CD4-positive, alpha-beta T cell treated with Interleukin-4 for 1 hour (primary cell): Measurements from ENCODE around the gene CSF1R.

Source experiments
- DNase-seq, 2 donors: peaks; one replicate each; pipeline ENCODE4 v3.0.0-alpha.2; 2020 to 2022

Gene CSF1R

DNA sequence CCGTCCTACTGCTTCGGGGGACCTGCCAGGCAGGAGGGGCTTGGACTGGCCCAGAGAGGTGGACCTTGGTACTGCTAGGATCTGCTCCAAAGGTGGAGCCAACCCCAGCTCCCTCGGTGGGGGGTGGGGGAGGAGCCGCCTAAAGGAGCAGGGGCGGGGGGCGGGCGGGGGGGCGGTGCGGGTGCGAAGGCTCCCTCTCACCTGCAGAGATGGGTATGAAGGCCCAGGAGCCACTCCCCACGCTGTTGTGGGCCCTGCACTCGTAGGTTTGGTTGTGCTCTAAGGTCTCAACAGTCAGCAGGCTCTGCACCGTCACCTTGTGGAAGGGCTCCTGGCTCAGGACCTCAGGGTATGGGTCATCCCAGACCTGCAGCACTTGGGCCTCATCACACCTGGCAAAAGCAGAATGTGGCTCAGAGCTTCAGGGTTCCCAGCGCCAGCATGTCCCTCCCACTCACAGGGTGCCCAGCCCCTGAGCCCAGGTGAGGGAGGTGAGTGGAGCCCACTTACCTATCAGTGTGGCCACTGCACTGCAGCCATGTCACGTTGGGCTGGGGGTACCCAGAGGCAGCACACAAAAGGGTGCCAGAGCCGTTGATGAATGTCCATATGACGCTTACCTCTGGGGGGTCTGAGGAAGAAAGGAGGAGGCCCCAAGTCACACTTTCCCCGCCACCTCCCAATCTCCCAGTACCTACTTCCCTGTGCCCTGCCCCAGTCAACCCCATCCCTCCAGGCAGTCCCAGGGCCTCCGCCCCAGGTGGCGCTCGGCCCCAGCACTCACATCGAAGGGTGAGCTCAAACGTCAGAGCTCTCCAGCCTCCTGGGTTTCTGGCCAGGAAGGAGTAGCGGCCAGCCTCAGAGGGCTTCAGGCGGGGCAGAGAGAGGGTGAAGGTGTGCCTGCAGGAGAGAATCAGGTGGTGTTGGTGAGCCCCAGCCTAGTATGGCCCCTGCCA lies 16.4 kb downstream of the CSF1R start:
- no peak for DNase-seq

DNA sequence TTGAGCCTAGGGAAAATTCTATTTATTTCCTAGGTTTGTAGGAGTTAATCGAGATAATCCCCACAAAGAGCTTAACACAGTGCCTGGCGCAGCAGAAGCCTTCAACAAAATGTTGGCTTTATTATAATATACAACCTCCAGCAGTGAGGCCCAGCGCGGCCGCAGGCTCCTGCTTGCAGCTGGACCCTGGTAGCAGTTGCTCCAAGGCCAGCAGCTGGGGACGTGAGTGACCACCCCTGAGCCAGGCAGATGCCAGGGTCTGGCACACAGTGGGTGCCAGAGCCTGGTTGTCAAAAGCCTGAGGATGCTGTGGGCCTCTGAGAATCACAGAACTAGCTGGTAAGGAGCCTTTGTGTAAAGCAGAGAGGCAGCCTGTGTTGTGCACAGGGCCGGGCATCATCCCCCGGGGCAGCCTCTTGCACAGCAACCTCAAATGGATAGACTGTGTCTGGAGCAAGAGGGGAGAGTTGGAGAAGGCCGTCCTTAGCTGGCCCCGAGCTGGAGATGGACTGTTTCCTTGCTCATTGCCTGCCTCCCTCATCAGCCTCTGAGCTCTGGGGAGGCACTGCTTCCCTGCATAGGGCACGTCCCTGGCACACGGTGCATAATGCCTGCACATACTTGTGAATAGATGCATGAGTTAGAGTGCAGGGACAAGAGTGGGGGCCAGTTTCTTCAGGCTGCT lies 17.3 kb downstream of the CSF1R start:
- DNase-seq: no peak

DNA sequence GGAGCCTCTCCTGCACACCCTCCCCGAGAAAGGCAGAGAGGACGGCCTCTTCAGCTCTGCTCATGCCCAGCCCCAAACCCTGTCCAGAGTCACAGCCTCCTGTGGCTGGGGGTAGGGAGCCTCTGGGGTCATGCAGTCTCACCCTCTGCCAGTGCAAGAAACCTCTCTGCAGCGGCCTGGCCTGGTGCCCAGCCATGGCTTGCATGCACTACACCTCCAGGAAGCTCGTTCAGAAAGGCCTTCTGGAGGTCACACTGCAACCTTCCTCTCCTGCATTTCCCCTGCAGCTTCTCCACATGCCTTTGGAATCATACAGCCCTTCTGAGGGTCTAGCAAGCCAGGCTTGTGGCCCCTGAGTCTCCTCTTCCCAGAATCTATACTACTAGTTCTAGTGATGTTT lies 17.9 kb downstream of the CSF1R start:
- no peak for DNase-seq

DNA sequence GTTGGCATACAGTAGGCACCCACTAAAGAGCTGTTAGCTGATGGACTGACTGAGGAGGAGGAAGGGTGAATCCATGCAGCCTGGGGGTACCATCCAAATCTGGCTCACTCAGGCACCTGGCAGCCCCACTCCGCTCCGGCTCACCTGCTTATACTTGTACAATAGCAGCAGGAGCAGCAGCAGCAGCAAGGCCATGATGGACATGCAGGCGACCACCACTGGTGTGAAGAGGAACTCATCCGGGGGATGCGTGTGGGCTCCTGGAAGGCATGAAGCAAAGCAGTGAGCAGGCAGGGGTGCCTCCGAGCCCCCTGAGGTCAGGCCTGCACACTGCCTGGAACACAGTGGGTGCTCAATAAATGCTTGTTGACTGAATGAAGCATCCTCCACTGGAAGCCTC lies 18.3 kb downstream of the CSF1R start:
- DNase-seq: no peak

DNA sequence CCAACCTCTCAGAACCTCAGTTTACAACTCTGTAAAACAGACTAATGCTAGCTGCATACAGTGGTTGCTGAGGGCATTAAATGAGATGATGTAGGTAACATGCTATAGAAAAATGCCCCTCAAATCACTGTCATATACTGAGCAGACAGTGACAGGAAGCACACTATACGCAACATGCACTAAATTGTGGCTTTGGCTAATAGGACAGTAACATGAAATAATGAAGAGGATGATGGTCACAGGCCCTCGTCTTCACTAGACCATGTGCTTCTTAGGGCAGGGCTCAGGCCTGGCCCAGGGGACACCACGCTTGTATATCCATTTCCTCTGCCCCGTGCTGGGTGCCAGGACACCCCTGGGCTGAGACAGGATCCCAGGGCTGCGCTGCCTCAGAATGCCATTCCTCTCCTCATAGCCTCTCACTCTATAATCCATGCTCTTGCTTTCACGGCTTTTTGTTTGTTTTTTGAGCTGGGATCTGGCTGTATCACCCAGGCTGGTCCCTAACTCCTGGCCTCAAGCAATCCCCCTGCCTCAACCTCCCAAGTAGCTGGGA lies 18.9 kb downstream of the CSF1R start:
- DNase-seq: no peak

DNA sequence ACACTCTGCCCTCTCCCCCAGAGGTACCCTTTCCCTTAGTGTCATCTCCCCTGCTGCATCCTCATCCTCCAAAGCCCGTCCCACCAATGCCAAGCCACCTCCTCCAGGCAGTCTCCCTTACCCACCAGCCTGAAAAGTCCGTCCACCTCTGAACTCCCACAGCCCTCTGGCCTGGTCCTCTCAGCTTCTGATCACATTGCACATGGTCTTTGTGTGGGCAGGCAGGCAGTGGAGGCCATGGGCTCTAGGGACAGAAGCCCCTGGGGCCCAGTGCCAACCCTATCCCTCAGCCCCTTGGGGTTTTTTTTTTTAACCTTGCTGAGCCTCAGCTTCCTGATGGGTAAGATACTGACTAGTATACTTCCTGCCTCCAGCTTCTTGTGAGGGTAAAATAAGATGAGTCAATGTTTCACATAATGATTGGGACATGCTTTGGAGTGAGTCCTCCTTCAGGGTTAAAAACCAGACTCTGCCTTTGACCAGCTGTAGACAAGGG lies 19.4 kb downstream of the CSF1R start:
- no peak for DNase-seq

DNA sequence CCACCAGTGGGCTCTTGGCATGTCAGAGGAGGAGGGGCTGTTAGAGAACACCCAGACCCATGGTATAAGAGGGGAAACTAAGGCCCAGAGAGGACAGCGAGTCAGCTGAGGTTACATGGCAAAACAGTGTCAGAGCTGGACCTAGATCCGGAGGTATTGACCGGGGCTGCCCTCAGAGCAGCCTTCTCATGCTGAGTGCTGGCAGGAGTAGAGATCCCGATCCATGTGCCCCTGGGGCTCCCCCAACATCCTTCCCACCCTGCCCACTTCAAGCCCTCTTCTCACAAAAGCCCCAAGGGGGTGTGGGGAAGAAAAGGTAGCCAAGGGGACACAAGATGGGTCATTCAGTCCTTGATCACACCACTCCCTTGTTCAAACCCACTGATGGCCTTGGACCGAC lies 19.9 kb downstream of the CSF1R start:
- DNase-seq: no peak

DNA sequence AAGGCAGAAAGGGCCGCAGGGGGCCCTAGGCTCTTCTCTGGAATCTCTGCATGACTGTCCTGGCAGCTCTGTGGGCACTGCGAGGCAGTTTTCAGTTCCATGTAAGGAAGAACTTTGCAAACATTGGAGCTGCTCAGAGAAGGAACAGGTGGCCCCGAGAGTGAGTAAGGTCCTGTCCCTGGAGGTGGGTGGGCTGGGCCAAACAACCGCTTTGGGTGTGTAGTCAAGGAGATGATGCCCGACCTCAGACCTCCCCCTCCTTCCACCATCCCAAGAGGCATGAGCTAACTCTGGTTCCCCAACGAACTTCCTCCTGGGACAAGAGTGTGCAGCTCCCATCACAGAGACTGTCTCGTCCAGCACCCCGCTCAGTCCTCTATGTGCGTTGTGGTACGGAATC lies 20.5 kb downstream of the CSF1R start:
- peak in 1 of 2 donors; percentile 29 for DNase-seq

DNA sequence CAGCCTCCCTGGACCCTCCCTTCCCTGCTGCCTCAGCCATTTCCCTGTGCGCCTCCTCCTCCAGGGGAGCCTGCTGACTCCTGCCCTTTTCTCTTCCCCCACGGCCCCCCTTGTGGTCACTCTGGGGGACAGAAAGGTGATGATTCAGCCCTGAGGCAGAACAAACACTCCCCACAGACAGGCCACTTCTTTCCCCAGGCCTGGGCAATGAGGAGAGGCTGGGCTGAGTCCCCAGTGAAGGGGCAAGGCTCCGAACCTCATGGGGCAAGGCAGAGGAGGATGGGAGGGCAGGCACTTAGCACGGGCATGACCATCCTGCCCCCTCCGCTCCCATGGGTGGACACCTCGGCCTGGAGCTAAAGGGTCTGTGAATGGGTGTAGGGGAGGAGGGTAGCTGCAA lies 21.0 kb downstream of the CSF1R start:
- DNase-seq: no peak

DNA sequence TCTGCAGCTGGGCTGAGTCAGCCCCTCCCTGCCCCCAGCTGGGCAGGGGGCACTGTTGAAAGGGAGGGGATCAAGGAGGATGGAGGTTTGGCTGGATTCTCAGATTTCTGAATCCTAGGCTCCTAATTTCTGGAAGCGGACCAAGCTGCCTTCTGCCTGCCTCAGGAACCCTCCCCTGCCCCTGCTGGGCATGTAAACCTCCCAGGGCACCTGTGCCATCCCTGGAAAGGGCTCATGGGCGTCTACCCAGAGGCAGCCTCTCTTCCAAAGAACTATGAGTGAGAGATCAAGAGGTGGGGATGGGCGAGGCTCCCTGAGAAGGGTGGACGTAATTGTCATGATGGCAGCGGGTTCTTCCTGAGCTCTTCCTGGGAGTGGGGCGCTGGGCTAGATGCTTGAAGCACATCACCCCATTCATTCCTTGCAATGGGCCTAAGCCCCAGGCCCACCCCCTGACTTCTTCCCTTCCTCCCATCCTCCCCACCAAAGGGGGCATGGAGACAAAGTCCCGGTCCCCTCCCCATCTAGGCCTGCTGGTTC lies 21.6 kb downstream of the CSF1R start:
- no peak for DNase-seq

DNA sequence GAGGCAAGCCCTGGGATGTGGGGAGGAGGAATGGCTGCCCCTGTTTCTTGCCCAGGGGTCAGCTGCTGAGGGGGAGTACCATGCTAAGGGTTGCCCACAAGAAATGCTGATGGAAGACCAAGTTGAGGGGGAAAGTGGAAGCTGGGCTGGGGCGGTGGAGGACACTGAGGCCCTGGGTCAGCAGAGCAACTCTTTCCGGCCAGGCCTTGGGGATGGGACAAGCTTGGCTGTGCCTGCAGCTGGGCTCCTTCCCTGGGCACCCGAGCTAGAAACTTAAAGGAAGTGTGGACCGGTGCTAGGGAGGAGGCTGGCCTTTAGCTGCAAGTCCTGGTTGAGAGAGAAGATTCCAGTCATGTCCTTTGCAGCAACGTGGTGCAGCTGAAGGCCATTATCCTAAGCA lies 22.7 kb downstream of the CSF1R start:
- DNase-seq: no peak

DNA sequence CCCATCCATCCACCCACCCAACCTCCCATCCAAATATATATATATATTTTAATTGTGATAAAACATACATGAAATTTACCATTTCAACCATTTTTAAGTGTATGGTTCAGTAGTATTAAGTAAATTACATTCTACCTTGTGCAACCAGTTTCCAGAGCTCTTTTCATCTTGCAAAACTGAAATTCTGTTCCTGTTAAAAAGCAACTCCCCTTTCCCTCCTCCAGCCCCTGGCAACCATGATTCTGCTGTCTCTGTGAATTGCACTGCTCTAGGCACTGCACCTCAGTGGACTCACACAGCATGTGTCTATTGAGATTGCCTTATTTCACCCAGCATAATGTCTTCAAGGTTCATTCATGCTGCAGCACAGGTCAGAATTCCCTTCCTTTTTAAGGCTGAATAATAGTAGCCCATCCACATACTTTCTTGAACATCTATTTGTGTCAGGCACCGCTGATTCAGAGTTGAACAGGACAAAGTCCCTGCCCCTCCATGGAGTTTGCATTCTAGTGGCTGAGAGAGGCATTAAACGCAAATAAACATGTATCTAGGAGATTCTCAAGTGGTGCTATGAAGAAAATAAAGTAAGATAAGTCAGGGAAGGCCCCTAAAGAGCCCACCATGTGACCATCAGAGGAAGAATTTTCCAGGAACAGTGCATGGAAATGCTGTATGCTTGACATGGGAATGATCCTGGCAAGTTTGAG lies 24.0 kb downstream of the CSF1R start:
- DNase-seq: no peak

DNA sequence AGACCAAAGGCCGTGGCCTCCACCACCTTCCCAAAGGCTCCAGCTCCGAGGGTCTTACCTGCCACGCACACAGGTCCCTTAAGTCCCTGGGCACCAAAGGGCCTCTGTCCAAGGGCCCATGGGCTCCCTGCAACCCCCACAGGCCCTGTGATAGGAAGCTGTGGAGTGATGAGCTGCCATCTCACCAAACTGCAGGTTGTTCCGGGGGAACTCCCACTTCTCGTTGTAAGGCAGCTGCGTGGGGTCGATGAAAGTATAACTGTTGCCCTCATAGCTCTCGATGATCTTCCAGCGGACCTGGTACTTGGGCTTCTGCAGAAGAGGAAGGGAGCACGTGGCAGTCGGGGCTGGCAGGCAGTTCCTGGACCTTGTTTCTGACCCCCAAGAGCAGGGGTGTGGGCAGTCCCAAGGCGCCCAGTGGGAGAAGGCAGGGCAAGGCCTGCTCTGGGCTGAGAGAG lies 24.8 kb downstream of the CSF1R start:
- no peak for DNase-seq

DNA sequence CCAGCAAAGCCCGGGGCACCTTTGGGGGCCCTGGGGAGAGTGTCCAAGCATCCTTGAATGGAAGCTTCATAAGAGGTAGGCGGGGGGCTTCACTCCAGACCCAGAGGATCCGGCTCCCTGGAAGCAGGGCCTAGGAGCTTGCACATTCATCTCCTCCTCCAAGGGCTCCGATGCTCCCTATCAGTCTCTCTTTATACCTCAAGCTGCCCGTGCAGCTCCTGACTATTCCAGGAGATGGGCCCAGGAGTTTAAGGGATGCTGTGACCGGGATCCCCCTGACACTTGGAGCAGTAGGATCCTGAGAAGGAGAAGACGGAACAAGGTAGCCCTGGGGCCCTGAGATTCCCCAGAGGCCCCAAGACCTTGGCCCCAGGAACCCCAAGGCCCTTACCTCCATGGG lies 25.9 kb downstream of the CSF1R start:
- DNase-seq: no peak

DNA sequence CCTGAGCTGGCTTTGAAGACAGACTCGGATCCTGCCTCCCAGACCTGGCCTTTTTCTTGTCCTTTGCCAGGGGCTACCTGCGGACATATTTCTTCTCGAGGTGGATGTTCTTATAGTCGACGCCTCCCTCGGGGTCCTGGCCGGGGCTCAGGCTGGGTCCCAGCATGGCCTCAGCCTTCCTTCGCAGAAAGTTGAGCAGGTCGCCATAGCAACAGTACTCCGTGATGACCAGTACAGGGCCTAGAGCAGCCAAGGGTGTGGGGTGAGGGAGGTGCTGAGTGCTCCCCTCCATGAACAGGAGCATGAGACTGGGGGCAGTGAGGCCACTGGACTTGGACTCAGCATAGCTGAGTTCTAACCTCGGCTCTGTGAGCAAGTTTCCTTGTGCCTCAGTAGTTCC lies 26.7 kb downstream of the CSF1R start:
- no peak for DNase-seq

DNA sequence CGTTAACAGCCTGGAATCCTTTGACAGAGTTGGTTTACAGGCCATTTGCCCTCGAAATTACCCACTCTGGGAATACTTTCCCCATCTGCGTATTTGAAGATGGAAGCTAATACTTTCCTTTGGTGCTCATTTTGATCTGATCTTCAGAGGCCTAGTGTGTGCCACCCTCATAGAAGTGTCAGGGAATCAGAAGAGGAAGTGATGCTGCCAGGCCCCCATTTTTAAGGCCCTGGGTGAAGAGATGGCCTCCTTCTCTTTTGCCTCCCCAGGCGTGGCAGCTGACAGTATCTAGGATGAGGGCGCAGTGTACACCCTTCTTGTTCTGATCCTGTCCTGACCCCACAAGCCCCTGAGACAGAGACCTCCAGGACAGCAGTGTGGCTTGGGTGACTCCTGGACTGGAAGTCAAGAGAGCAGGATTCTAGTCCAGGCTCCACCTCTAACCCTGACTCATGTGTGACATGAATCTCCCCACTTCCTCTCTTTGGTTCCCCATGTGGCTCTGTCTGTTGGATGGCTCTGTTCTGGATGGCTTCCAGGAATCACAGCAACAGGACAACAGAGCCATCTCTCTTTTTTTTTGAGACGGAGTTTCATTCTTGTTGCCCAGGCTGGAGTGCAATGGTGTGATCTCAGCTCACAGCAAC lies 27.8 kb downstream of the CSF1R start:
- peak in 1 of 2 donors; percentile 60 for DNase-seq

DNA sequence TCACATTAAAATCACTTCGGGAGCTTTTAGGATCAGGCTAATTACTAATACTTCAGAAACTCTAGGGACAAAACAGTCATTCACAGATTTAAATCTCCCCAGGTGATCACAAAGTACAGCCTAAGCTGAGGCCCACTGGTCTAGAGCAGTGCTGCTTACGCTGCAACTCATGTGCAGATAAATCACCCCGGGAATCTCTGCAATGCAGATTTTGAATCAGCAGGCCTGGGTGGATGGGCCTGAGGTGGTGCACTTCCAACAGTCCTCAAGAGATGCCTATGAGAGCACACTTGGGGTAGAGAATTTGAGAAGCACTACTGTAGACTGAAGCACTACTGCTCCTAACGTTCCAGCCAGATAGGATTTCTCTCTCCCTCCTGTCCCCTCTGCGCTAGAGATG lies 28.4 kb downstream of the CSF1R start:
- DNase-seq: no peak

DNA sequence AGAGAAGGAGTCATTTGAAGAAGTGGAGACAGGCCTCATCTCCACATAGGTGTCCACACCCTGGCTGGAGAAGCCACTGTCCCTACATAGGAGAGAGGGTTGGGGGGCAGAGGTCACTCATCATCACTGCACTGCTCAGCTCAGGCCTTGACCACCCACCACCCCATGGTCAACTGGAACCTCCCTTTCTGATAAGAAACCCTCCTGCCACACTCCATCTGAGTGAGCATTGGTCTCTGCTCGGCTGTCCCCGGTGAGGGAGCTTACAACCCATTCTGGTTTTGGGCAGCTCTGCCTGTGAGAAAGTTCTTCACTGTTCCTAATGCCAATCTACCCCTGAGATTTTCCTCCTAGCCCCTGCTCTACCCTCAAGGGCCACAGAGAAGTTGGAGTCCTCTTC lies 28.8 kb downstream of the CSF1R start:
- DNase-seq: no peak

DNA sequence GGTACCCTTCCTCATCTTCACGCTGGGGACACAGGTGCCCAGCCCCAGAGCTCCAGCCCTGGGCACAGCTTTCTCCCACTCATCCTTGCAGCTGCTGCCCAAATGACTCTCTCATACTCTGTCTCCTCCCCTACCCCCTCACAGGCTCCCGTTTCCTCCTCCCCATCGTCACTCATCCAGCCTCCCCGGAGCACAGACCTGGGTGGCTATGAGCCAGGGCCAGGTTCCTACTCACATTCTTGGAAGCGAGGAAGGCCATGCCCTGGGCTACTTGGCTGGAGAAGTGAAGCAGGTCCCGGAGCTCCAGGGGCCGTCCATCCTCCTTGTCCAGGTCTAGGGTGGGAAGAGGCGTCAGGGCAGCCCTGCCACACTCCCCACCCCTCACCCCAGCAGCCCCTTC lies 29.3 kb downstream of the CSF1R start:
- no peak for DNase-seq

DNA sequence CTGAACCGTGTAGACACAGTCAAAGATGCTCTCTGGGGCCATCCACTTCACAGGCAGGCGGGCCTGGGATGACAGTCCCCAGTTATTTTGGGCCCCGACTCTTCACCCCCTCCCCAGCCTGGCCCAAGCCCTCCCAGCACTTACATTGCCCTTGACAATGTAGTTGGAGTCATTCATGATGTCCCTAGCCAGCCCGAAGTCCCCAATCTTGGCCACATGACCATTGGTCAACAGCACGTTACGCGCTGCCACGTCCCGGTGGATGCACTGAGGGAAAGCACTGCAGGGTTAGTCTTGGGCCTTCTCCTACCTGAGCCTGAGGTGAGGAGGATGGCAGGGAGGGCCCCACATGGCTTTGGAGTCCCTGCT lies 30.3 kb downstream of the CSF1R start:
- DNase-seq: no peak

DNA sequence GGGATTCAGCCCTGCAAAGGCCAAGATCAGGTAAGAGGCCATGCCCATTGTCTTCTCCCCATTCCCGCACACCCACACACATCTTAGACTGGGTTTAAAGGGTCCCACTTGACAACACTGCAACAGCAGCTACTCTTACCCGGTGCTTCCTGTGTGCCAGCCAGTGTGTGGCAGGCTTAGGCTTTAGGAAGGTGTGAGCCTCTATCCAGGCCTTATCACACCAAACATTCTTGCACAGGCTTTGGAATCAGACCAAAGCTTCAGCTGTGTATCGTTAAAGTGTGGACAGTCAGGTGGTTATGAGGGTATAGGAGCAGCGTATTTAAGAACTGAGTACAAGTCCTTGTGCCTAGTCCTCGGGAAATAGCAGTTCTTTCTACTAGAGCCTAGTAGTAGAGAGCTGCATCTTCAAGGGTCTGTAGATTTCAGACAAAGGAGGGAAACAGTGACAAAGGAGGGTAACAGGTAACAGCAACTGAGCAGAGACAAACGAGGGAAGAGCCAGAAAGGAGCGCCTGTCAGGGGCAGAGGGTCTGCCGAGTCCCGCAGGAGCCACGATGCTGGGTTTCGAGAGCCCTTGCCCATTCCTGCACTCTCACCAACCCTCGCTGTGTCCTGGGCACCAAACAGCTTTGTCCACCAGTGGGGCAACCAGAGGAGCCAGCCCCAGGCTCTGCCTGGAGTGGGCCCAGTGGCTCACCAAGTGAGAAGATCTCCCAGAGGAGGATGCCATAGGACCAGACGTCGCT lies 30.9 kb downstream of the CSF1R start:
- no peak for DNase-seq

DNA sequence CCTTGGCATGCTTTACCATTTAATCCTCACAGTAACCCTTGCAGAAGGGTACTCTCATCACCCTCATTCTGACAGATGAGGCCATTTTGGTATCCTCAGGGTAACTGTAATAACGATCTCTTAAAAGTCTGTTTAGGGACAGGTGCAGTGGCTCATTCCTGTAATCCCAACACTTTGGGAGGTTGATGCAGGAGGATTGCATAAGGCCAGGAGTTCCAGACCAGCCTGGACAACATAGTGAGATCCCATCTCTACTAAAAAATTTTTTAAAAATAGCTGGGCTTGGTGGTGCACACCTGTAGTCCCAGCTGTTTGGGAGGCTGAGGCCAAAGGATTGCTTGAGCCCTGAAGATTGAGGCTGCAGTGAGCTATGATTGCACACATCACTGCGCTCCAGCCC lies 31.8 kb downstream of the CSF1R start:
- no peak for DNase-seq
